ENCODE data around the gene F12.

- no peak for TF ChIP-seq ZNF565 (CRISPR knock-in tag; conservative IDR thresholded peaks at IDR 0.05; ENCODE audit: low read depth)
- TF ChIP-seq ZFP30 (CRISPR knock-in tag; IDR thresholded peaks at IDR 0.05), result no peak
- no peak for TF ChIP-seq CSDC2 (CRISPR knock-in tag; IDR thresholded peaks at IDR 0.05)
- no peak for TF ChIP-seq TCF4 (CRISPR knock-in tag; IDR thresholded peaks at IDR 0.05; ENCODE audit: borderline replicate concordance)
- TF ChIP-seq RARB (CRISPR knock-in tag; IDR thresholded peaks at IDR 0.05), result no peak
Measured at GRCh38 chr5:177445052-177445916, 35.9 kb upstream of the F12 start.

All from SK-N-SH treated with all-trans-retinoic acid at 6 μM for 48 hours (cell line).